Mononuclear cell (primary cell): ENCODE results near the gene EBI3. TPM values are rescaled to one million over a fixed set of nuclear protein-coding genes. Genes with fewer than 3 reads are reported as not detected.
A peak's percentile ranks its signal among the peaks of the same experiment; 100 is the strongest.
"Not testable (repeated sequence)": the region's sequence is repeated elsewhere in the genome, so short reads cannot be mapped to it uniquely, and the experiment has no call there.

Source experiments
- H3K27me3 ChIP-seq: 2 replicates; pipeline ENCODE4 v1.6.0; 2011; ENCODE audit warnings: low read length, control low read depth; ENCODE audit not compliant: insufficient read depth
- H3K4me1 ChIP-seq: 2 replicates; pipeline ENCODE4 v1.5.1; 2011; ENCODE audit warnings: mild to moderate bottlenecking, low read length, control low read depth; ENCODE audit not compliant: insufficient read depth
- H3K4me3 ChIP-seq: 2 replicates; pipeline ENCODE4 v1.5.1; 2011; ENCODE audit warnings: mild to moderate bottlenecking, low read length, moderate library complexity
- H3K9me3 ChIP-seq: 2 replicates; pipeline ENCODE4 v1.5.1; 2011; ENCODE audit warnings: low read depth, mild to moderate bottlenecking, control low read depth, low read length
- total RNA-seq: library from RNA; depleted of rRNA; stranded (reverse); fragments of >200 nt; gene quantifications from one replicate; pipeline ENCODE4 v1.2.3, GENCODE V29; 2012

EBI3 gene
- total RNA-seq, 1 donor, result 0.42 TPM

- no peaks in the 10 kb centered on the region for H3K27me3 ChIP-seq
- H3K4me1 ChIP-seq, result no peaks in the 10 kb centered on the region
- no peak overlapping the region for H3K4me3 ChIP-seq
- H3K9me3 ChIP-seq, result no peaks in the 10 kb centered on the region
These were observed 9.5 kb downstream of the EBI3 start for GRCh38 chr19:4238831-4239230.

GRCh38 chr19:4241824-4242430, 12.6 kb downstream of the EBI3 start:
- H3K9me3 ChIP-seq, result no peaks in the 10 kb centered on the region
- H3K4me3 ChIP-seq, result no peak overlapping the region
- H3K4me1 ChIP-seq, result peaks cover 6% of the 10 kb centered on the region
- H3K27me3 ChIP-seq, result no peaks in the 10 kb centered on the region

GRCh38 chr19:4245938-4246337, 16.6 kb downstream of the EBI3 start:
- not testable (repeated sequence) for H3K9me3 ChIP-seq, H3K27me3 ChIP-seq, H3K4me3 ChIP-seq
- H3K4me1 ChIP-seq, result peaks cover 16% of the 10 kb centered on the region

GRCh38 chr19:4246767-4247593, 17.7 kb downstream of the EBI3 start, which contains the start of gene YJU2:
TSS of gene YJU2 (plus strand) at chr19:4247080. CDS start at chr19:4247147, 67 bp downstream.
- H3K9me3 ChIP-seq, result no peaks in the 10 kb centered on the region
- H3K27me3 ChIP-seq, result no peaks in the 10 kb centered on the region
- H3K4me1 ChIP-seq, result peaks cover 16% of the 10 kb centered on the region
- H3K4me3 ChIP-seq, result peak within 1 kb of the TSS; percentile 97

GRCh38 chr19:4256563-4256962, 27.2 kb downstream of the EBI3 start:
- Histone ChIP-seq H3K4me3 (no peak overlapping the region), H3K9me3 (no peaks in the 10 kb centered on the region), H3K4me1 (peaks cover 8% of the 10 kb centered on the region), H3K27me3 (no peaks in the 10 kb centered on the region)

GRCh38 chr19:4257025-4257424, 27.7 kb downstream of the EBI3 start:
- Histone ChIP-seq H3K4me1 (peaks cover 8% of the 10 kb centered on the region), H3K4me3 (no peak overlapping the region), H3K9me3 (no peaks in the 10 kb centered on the region), H3K27me3 (no peaks in the 10 kb centered on the region)

GRCh38 chr19:4258181-4258580, 28.9 kb downstream of the EBI3 start:
- Histone ChIP-seq H3K27me3 (no peaks in the 10 kb centered on the region), H3K9me3 (no peaks in the 10 kb centered on the region), H3K4me3 (no peak overlapping the region), H3K4me1 (peaks cover 8% of the 10 kb centered on the region)

GRCh38 chr19:4260613-4261191, 31.4 kb downstream of the EBI3 start:
- no peaks in the 10 kb centered on the region for H3K27me3 ChIP-seq
- no peaks in the 10 kb centered on the region for H3K9me3 ChIP-seq
- peaks cover 14% of the 10 kb centered on the region for H3K4me1 ChIP-seq
- no peak overlapping the region for H3K4me3 ChIP-seq

GRCh38 chr19:4264812-4265211, 35.5 kb downstream of the EBI3 start:
- no peak overlapping the region for H3K4me3 ChIP-seq
- H3K9me3 ChIP-seq, result no peaks in the 10 kb centered on the region
- H3K4me1 ChIP-seq, result peaks cover 24% of the 10 kb centered on the region
- H3K27me3 ChIP-seq, result no peaks in the 10 kb centered on the region

GRCh38 chr19:4266253-4267000, 37.1 kb downstream of the EBI3 start:
- H3K9me3 ChIP-seq, result no peaks in the 10 kb centered on the region
- H3K27me3 ChIP-seq, result no peaks in the 10 kb centered on the region
- H3K4me1 ChIP-seq, result peaks cover 17% of the 10 kb centered on the region
- no peak overlapping the region for H3K4me3 ChIP-seq

- peaks cover 17% of the 10 kb centered on the region for H3K4me1 ChIP-seq
- H3K4me3 ChIP-seq, result no peak overlapping the region
- H3K27me3 ChIP-seq, result no peaks in the 10 kb centered on the region
- no peaks in the 10 kb centered on the region for H3K9me3 ChIP-seq
These were observed 38.0 kb downstream of the EBI3 start for GRCh38 chr19:4267101-4267900.

- peaks cover 17% of the 10 kb centered on the region for H3K4me1 ChIP-seq
- no peak overlapping the region for H3K4me3 ChIP-seq
- H3K27me3 ChIP-seq, result no peaks in the 10 kb centered on the region
- no peaks in the 10 kb centered on the region for H3K9me3 ChIP-seq
These were observed 38.8 kb downstream of the EBI3 start for GRCh38 chr19:4267901-4268815.

- Histone ChIP-seq H3K4me3 (no peak overlapping the region), H3K27me3 (no peaks in the 10 kb centered on the region), H3K4me1 (peaks cover 17% of the 10 kb centered on the region), H3K9me3 (no peaks in the 10 kb centered on the region)
These were observed 39.6 kb downstream of the EBI3 start for GRCh38 chr19:4268816-4269430.
